Loucy (cell line): ENCODE measurements around the gene COA7.

ENCODE experiments used
- CTCF ChIP-seq: fragments of 200-600 bp; sonication (generic); conservative IDR thresholded peaks from 2 replicates; pipeline ENCODE4 v1.5.1; 2014; ENCODE audit warnings: mild to moderate bottlenecking, antibody characterized with exemption, low read length
- EZH2phosphoT487 ChIP-seq: fragments of 200-600 bp; IDR thresholded peaks from 2 replicates; pipeline ENCODE4 v1.6.1; 2018; ENCODE audit warnings: antibody characterized with exemption, mild to moderate bottlenecking, moderate library complexity, borderline replicate concordance

- TF ChIP-seq CTCF (no peak), EZH2phosphoT487 (no peak)
These were observed 25.1 kb upstream of the COA7 start for GRCh38 chr1:52723260-52723659.
